Astrocyte (in vitro differentiated cells and primary cell): ENCODE data around the gene ALG14.

Experiments
- EZH2 ChIP-seq: IDR thresholded peaks from 2 replicates; pipeline ENCODE4 v1.6.1; 2012; ENCODE audit warnings: mild to moderate bottlenecking, low read length, inconsistent platforms; ENCODE audit not compliant: insufficient read depth
- TF ChIP-seq, protein P1 (sequence below): IDR thresholded peaks from 2 replicates; pipeline ENCODE4 v1.5.1; 2011; ENCODE audit warnings: low read depth, mild to moderate bottlenecking, inconsistent platforms, low read length, moderate library complexity; ENCODE audit not compliant: insufficient read depth

DNA sequence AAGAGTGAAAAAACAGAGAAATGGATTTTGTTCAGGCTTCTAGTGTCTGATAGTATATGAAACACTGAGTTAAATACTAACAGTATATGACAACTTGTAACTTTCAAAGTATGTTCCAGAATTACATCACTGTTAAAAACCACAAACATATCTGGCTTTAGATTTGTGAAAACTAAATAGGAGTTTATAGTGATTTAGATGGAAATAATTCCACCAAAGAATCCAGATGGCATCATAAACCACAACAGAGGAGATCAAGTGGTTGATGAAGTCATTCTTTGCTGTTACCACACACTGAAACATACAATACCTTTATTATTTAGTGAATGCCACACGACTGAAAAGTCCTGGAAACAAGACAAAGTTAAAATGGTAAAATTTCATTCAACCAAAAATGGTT lies 37.2 kb downstream of the ALG14 start:
- TF ChIP-seq EZH2, result no peak
- TF ChIP-seq, protein P1, sequence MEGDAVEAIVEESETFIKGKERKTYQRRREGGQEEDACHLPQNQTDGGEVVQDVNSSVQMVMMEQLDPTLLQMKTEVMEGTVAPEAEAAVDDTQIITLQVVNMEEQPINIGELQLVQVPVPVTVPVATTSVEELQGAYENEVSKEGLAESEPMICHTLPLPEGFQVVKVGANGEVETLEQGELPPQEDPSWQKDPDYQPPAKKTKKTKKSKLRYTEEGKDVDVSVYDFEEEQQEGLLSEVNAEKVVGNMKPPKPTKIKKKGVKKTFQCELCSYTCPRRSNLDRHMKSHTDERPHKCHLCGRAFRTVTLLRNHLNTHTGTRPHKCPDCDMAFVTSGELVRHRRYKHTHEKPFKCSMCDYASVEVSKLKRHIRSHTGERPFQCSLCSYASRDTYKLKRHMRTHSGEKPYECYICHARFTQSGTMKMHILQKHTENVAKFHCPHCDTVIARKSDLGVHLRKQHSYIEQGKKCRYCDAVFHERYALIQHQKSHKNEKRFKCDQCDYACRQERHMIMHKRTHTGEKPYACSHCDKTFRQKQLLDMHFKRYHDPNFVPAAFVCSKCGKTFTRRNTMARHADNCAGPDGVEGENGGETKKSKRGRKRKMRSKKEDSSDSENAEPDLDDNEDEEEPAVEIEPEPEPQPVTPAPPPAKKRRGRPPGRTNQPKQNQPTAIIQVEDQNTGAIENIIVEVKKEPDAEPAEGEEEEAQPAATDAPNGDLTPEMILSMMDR, result no peak
